ENCODE results near the gene TBC1D20.
A peak's percentile ranks its signal among the peaks of the same experiment; 100 is the strongest.
"Not testable (repeated sequence)": the region's sequence is repeated elsewhere in the genome, so short reads cannot be mapped to it uniquely, and the experiment has no call there.

TBC1D20 gene

GRCh38 chr20:400454-401275, 61.7 kb downstream of the TBC1D20 start:
- peak in 1 of 4 experiments; percentile 25 for DNase-seq

- no peak for DNase-seq
Observed at GRCh38 chr20:400128-400453, 62.2 kb downstream of the TBC1D20 start.

GRCh38 chr20:399182-399707, 63.1 kb downstream of the TBC1D20 start:
- DNase-seq, result no peak

- no peak for DNase-seq
Observed at GRCh38 chr20:397432-398237, 64.7 kb downstream of the TBC1D20 start.

GRCh38 chr20:396619-397431, 65.5 kb downstream of the TBC1D20 start:
- DNase-seq, result no peak

GRCh38 chr20:396252-396618, 66.1 kb downstream of the TBC1D20 start:
- DNase-seq, result no peak

- not testable (repeated sequence) for DNase-seq
Observed at GRCh38 chr20:393296-393695, 69.0 kb downstream of the TBC1D20 start.

GRCh38 chr20:391041-391711, 71.2 kb downstream of the TBC1D20 start:
- no peak for DNase-seq

GRCh38 chr20:389220-389619, 73.1 kb downstream of the TBC1D20 start:
- DNase-seq, result no peak

- no peak for DNase-seq
Observed at GRCh38 chr20:388034-388994, 74.0 kb downstream of the TBC1D20 start.

GRCh38 chr20:387520-387919, 74.8 kb downstream of the TBC1D20 start:
- no peak for DNase-seq

- not testable (repeated sequence) for DNase-seq
Observed at GRCh38 chr20:386634-387033, 75.7 kb downstream of the TBC1D20 start.
